Aorta (tissue), 5 donors: ENCODE measurements around the gene CLEC4G. TPM values are rescaled to one million over a fixed set of nuclear protein-coding genes. Genes with fewer than 3 reads are reported as not detected.
"Not testable (repeated sequence)": the region's sequence is repeated elsewhere in the genome, so short reads cannot be mapped to it uniquely, and the experiment has no call there.

Source experiments
- ATAC-seq: fragments of 200-7000 bp; cut with Tn5 transposase; one replicate; pipeline ENCODE4 v1.9.1; 2022; ENCODE audit warnings: moderate library complexity; ENCODE audit not compliant: low FRiP score
- DNase-seq, 2 donors: peaks; one replicate each; pipeline ENCODE4 v3.0.0-alpha.2; 2020
- H3K27ac ChIP-seq, 2 donors: one replicate each; pipeline ENCODE4 v1.5.1; 2013; ENCODE audit warnings: low read length in 2 of 2, mild to moderate bottlenecking in 2 of 2, moderate library complexity in 2 of 2, control low read depth in 1 of 2, inconsistent platforms in 1 of 2, low read depth in 1 of 2
- H3K27me3 ChIP-seq, 2 donors: one replicate each; pipeline ENCODE4 v1.6.1; 2013; ENCODE audit warnings: control low read depth in 1 of 2, low read length in 1 of 2, mild to moderate bottlenecking in 1 of 2, moderate library complexity in 1 of 2; ENCODE audit not compliant: insufficient read depth in 2 of 2, control insufficient read depth in 1 of 2
- H3K36me3 ChIP-seq, 2 donors: one replicate each; pipeline ENCODE4 v1.6.1; 2013; ENCODE audit warnings: control low read depth in 1 of 2, low read length in 1 of 2, mild to moderate bottlenecking in 1 of 2; ENCODE audit not compliant: insufficient read depth in 2 of 2, control insufficient read depth in 1 of 2
- H3K4me1 ChIP-seq, 2 donors: one replicate each; pipeline ENCODE4 v1.6.1; 2013; ENCODE audit warnings: low read length in 2 of 2, control low read depth in 1 of 2, mild to moderate bottlenecking in 1 of 2, moderate library complexity in 1 of 2; ENCODE audit not compliant: insufficient read depth in 2 of 2, control insufficient read depth in 1 of 2
- H3K4me3 ChIP-seq, 2 donors: one replicate each; pipeline ENCODE4 v1.5.1; 2013; ENCODE audit warnings: low read length in 2 of 2, control low read depth in 1 of 2, mild to moderate bottlenecking in 1 of 2
- H3K9me3 ChIP-seq: one replicate; pipeline ENCODE4 v1.6.1; 2013; ENCODE audit warnings: mild to moderate bottlenecking, low read length; ENCODE audit not compliant: control insufficient read depth
- WGBS, 2 donors: extraction: QIAGEN DNeasy Blood & Tissue Kit; methylation state at CpG; one replicate each; pipeline ENCODE4 v1.1.7; 2013; 5-methylcytosine and 5-hydroxymethylcytosine counted together
- intact Hi-C, 2 donors: fragments of 100-400 bp; cut with DNase I; formaldehyde crosslinking; loops; one replicate each; pipeline versions ENCODE4 v1.14.2 to v1.15.0; 2022
- polyA plus RNA-seq, 2 donors: library from polyadenylated mRNA; stranded (reverse); fragments of 200-250 nt; gene quantifications; one replicate each; pipeline ENCODE4 v1.2.3, GENCODE V29; 2013
- total RNA-seq, 2 donors: library from RNA; stranded (reverse); fragmentation: NEBNext Ultra II Directional; extraction: Animal tissue kit (Norgen Biotek cat#: 25700); gene quantifications; one replicate each; pipeline ENCODE4 v1.2.1, GENCODE V29; 2021
- donor health status: healthy with polysubstance abuse.
- donor health status: Bipolar disorder and iron deficiency.
- donor health status: DM: no; HTN: no; CAD: no.
- donor health status: DM: no; HTN: no; CAD: no.
- donor health status: DM: yes; HTN: yes; CAD: no.

Gene CLEC4G
- total and polyA plus RNA-seq, 4 donors, result 2.3 to 26.8 (median 2.8) TPM; not detected in 1

DNA sequence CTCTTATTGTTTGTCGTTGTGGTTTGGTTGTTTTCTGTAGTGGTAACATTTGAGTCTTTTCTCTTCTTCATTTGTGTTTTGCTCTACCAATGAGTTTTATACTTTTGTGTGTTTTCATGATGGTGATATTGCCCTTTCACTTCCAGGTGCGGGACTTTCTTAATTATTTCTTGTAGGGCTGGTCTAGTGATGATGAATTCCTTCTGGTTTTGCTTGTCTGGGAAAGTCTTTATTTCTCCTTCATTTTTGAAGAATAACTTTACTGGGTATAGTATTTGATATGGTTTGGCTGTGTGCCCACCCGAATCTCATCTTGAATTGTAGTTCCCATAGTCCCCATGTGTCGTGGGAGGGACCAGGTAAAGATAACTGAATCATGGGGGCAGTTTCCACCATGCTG is 24.3 kb upstream of the CLEC4G start:
- no peaks in the 10 kb centered on the region for H3K36me3 ChIP-seq
- DNase-seq (no peak), ATAC-seq (no peak)
- no peak overlapping the region for H3K4me3 ChIP-seq
- H3K9me3 ChIP-seq, result peaks cover 15% of the 10 kb centered on the region
- H3K4me1 ChIP-seq, result no peaks in the 10 kb centered on the region
- H3K27ac ChIP-seq, result no peak overlapping the region
- H3K27me3 ChIP-seq, result no peaks in the 10 kb centered on the region
- intact Hi-C loops, result no loop called here
- 28 to 42% methylated on average over 4 of the region's 4 CpGs for WGBS, 2 donors

DNA sequence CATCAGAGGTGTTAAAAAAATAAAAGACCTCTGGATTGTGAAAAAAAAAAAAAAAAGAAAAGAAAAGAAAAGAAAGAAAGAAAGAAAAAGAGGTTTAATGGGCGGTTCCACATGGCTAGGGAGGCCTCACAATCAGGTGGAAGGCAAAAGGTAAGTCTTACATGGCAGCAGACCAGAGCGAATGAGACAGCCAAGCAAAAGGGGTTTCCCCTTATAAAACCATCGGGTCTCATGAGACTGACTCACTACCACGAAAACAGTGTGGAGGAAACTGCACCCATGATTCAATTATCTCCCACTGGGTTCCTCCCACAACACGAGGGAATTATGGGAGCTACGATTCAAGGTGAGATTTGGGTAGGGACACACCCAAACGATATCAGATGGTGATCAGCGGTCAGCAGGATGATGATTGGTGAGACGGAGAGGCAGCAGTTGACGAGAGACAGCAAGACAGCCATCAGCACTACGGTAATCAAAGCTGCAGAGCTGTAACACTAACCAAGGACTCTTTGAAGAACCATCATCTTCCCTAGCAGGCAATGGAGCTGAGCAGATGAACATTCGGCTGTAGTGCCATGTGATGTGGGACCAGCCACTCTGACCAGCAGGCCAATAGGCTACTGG is 19.4 kb upstream of the CLEC4G start:
- intact Hi-C loops, result no loop called here
- WGBS, 2 donors, result 72 to 73% methylated on average over 12 of the region's 12 CpGs
- Histone ChIP-seq H3K27ac (no peak overlapping the region), H3K36me3 (no peaks in the 10 kb centered on the region), H3K4me3 (no peak overlapping the region), H3K9me3 (peaks cover 4% of the 10 kb centered on the region), H3K27me3 (peaks cover 0 to 1% of the 10 kb centered on the region in 2 donors), H3K4me1 (no peaks in the 10 kb centered on the region)
- no peak for DNase-seq
- ATAC-seq, result no peak

DNA sequence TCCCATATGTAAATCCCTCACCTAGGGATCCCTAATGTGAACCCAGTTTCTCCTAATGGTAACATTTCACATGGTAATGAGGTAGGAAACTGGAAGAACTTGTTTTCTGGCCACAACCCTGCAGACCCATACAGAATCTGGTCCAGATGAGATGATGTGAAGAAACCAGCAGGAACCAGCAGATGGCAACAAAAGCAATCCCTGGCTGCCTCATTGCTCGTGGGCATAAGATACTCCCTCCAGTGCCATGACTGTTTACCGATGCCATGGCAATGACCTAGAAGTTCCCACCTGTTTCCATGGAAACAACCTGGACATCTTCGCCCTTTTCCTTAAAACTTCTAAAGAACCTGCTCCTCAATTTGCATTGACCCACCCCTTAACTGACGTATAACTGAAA is 16.8 kb upstream of the CLEC4G start:
- no peak overlapping the region for H3K4me3 ChIP-seq
- no peak for ATAC-seq
- no peaks in the 10 kb centered on the region for H3K36me3 ChIP-seq
- H3K4me1 ChIP-seq, result no peaks in the 10 kb centered on the region
- intact Hi-C loops, result no loop called here
- peaks cover 2% of the 10 kb centered on the region for H3K9me3 ChIP-seq
- DNase-seq, result no peak
- no peak overlapping the region for H3K27ac ChIP-seq
- WGBS, 2 donors, result 21 to 25% methylated on average over 4 of the region's 4 CpGs
- H3K27me3 ChIP-seq, result peaks cover 0 to 1% of the 10 kb centered on the region in 2 donors

DNA sequence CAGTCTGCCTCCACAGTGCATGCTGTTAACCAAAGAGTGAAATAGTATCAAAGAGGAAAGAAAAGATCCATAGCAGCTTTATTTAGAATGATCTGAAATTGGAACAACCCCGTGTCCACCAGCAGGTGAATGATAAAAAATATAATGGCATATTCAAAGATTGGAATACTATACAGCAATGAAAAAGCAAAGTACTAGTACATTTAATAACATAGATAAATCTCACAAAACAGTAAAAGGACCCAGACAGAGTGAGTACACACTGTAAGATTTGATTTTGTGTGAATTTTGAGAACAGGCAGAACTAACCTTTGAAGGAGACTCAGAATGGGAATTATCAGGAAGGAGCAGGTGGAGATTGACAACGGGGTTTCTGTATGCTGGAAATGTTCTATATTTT is 16.3 kb upstream of the CLEC4G start:
- intact Hi-C loops, result no loop called here
- Histone ChIP-seq H3K4me1 (no peaks in the 10 kb centered on the region), H3K36me3 (no peaks in the 10 kb centered on the region), H3K9me3 (peaks cover 2% of the 10 kb centered on the region), H3K27me3 (peaks cover 0 to 1% of the 10 kb centered on the region in 2 donors), H3K4me3 (no peak overlapping the region), H3K27ac (no peak overlapping the region)
- WGBS, 2 donors, result 69 to 73% methylated on average over 2 of the region's 2 CpGs
- DNase-seq, result no peak
- no peak for ATAC-seq

DNA sequence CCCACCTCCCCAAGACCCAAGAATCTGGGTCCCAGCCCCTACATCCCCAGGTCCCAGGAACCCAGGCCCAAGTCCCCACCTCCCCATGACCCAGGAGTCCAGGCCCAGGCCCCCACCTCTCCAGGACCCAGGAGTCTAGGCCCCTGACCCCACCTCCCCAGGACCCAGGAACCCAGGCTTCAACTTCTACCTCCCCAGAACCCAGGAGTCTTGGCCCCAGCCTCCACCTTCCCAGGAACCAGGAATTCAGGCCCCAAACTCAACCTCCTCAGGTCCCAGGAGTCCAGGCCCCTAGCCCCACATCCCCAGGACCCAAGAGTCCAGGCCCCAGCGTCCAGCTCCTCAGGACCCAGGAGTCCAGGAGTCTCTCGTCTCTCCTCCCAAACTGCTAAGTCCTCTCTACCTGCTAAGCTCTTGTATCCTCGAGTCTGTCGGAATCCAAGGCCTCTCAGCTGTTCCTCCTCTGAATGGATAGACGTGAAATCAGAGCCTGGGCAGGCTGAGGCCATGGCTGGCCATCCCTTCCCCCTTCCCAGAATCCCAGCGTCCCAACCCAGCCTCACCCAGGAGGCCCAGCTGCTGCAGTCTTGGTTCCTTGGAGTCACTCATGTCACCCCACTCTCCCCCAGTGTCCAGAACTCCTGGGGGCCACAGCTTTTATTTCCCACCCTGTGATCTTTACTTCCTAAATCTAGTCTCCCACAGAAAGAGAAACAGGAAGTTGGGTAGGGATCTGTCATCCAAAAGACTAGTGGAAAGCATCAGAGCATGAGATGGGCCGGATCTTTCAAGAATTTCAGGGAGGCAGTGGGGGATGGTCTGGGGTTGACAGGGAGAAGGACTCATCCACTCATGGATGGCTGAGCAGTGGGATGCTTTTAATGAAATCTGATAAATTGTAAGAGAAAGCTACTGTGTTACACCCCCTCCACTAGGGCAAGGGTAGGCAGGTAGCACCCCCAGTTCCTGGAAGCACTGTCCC is 15.3 kb upstream of the CLEC4G start, which contains the start of gene CD209:
CD209 (minus strand) TSS at position 632 of the 982 bp plus-strand sequence; CDS start at position 609, 23 bp downstream.
- ATAC-seq (no peak), DNase-seq (no peak)
- Histone ChIP-seq H3K4me1 (no peaks in the 10 kb centered on the region), H3K9me3 (no peaks in the 10 kb centered on the region), H3K27ac (no peak within 1 kb of the TSS), H3K4me3 (no peak within 1 kb of the TSS), H3K27me3 (peaks cover 0 to 1% of the 10 kb centered on the region in 2 donors), H3K36me3 (no peaks in the 10 kb centered on the region)
- intact Hi-C loops, result no loop called here
- WGBS, 2 donors, result 43 to 51% methylated on average over 7 of the region's 7 CpGs

DNA sequence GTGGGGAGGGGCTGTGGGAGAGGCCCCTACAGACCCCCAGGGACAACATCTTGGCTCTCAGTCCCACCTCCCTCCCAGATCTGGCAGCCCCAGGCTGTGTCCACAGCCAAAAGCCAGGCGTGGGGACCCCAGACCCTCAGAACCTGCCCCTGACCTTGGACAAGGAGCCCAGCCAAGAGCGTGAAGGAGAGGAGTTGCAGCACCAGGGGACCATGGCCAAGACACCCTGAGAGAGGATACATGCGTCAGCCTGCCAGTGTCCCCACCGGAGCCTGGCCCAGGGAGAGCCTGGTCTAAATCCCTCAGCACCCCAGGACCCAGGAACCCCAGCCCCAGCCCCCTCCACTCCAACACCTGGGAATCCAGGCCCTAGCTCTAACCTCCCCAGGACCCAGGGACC is 14.4 kb upstream of the CLEC4G start:
- H3K27ac ChIP-seq, intact Hi-C loops, ATAC-seq, H3K9me3 ChIP-seq, H3K4me1 ChIP-seq, H3K4me3 ChIP-seq, DNase-seq, H3K27me3 ChIP-seq, H3K36me3 ChIP-seq: not testable (repeated sequence)
- 77 to 84% methylated on average over 4 of the region's 4 CpGs for WGBS, 2 donors

DNA sequence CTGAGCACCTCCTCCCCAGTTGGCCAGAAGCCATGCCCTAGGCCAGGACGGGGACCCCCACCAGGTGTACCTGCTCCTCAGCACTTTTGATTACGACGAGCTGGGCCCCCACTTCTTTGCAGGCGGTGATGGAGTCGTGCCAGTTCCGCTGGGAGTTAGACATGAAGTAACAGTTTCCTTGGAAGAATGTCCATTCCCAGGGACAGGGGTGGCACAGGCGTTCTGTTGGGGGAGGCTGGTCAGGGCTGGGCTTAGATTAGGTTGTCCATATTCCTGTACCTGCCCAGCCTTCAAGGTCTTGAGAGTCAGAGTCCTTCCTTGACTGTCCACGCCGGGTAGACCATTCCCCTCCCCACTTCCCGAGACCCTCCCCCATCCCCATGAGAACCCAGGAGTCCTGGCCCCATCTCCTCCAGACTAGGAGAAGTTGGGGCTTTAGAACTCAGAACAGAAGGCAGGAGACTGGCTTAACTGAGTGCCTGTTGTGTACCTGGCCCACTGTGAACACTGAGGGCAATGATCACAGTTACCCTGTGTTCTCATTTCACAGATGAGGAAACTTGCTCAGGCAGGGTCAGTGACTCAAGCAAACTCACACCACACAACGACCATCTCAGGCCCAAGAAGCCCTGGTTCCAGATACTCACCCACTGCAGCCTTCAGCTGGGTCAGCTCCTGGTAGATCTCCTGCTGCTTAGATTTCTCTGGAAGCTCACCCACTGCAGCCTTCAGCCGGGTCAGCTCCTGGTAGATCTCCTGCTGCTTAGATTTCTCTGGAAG is 13.2 kb upstream of the CLEC4G start:
- Histone ChIP-seq H3K36me3 (no peaks in the 10 kb centered on the region), H3K27me3 (peaks cover 0 to 1% of the 10 kb centered on the region in 2 donors), H3K4me1 (no peaks in the 10 kb centered on the region), H3K27ac (no peak overlapping the region), H3K9me3 (no peaks in the 10 kb centered on the region), H3K4me3 (no peak overlapping the region)
- DNase-seq (no peak), ATAC-seq (no peak)
- WGBS, 2 donors, result 76 to 77% methylated on average over 12 of the region's 12 CpGs
- intact Hi-C loops, result no loop called here

DNA sequence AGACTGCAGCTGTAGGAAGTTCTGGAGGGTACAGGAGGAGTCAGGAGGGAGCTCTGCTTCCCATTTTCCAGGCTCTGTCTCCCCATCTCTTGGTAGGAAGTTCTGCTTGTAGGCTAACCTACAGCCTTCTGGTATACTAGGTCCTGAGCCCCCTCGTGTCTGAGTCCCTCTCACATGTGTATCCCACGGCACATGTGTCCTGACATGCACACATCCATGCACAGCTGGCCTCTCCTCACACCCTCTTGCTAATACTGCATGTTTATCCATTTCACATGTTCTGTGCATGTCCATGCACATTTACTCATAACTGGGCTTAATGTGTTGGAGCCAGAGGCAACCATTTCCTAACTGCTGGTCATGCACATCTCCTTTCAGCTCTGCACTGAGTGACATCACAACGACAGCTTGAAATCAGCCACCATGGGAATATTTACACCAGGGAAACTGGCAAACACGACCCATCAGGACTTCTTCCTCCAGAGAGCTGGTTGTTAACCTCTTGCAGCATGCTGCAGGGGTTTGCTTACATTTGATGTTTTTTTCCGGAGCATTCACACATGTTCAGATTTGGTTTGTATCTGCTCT is 12.4 kb upstream of the CLEC4G start:
- no peak overlapping the region for H3K27ac ChIP-seq
- H3K27me3 ChIP-seq, result peaks cover 0 to 1% of the 10 kb centered on the region in 2 donors
- DNase-seq (no peak), ATAC-seq (no peak)
- WGBS, 2 donors, result 67 to 69% methylated on average over 5 of the region's 5 CpGs
- H3K36me3 ChIP-seq, result no peaks in the 10 kb centered on the region
- no peaks in the 10 kb centered on the region for H3K9me3 ChIP-seq
- intact Hi-C loops, result no loop called here
- H3K4me1 ChIP-seq, result no peaks in the 10 kb centered on the region
- H3K4me3 ChIP-seq, result no peak overlapping the region
